K562 (cell line): ENCODE data around the gene INPP5D. TPM values are rescaled to one million over a fixed set of nuclear protein-coding genes. Genes with fewer than 3 reads are reported as not detected.
A peak's percentile ranks its signal among the peaks of the same experiment; 100 is the strongest.

Experiments
- BRCA1 ChIP-seq, 2 experiments: fragments of 450-650 bp in 1 of 2; sonication (generic) in 1 of 2; formaldehyde crosslinking in 1 of 2; IDR thresholded peaks; 2 replicates each; pipeline versions ENCODE4 v1.5.0 to v1.6.1; 2017 to 2020; ENCODE audit warnings: mild to moderate bottlenecking in 1 of 2, missing genetic modification reagents in 1 of 2
- FOSL1 ChIP-seq: fragments of 200-800 bp; sonication (Bioruptor generic); conservative IDR thresholded peaks from 2 replicates; pipeline ENCODE4 v1.6.1; 2016; ENCODE audit warnings: missing genetic modification characterization, missing compliant biosample characterization
- GTF2E2 ChIP-seq: fragments of 200-800 bp; sonication (Bioruptor generic); IDR thresholded peaks from 2 replicates; pipeline ENCODE4 v1.6.1; 2016; ENCODE audit warnings: missing genetic modification characterization, missing compliant biosample characterization
- HDGF ChIP-seq: fragments of 450-650 bp; IDR thresholded peaks from 2 replicates; pipeline ENCODE4 v1.6.1; 2016
- HMG20A ChIP-seq: fragments of 450-650 bp; formaldehyde crosslinking; conservative IDR thresholded peaks from 2 replicates; pipeline ENCODE4 v1.4.0; 2020; ENCODE audit warnings: mild to moderate bottlenecking, mixed read lengths
- MTF1 ChIP-seq: fragments of 250-450 bp; sonication (Bioruptor Pico); IDR thresholded peaks from 2 replicates; pipeline ENCODE4 v1.9.0; 2021; ENCODE audit warnings: moderate library complexity, mild to moderate bottlenecking, inconsistent platforms, borderline replicate concordance
- POLR2AphosphoS5 ChIP-seq: IDR thresholded peaks from 2 replicates; pipeline ENCODE4 v1.6.1; 2011; ENCODE audit warnings: mild to moderate bottlenecking, low read depth, low read length, moderate library complexity; ENCODE audit not compliant: control insufficient read depth, insufficient read depth
- STAT5B ChIP-seq: fragments of 250-450 bp; sonication (Bioruptor Pico); IDR thresholded peaks from 2 replicates; pipeline ENCODE4 v1.8.0; 2021; ENCODE audit warnings: mild to moderate bottlenecking, inconsistent platforms
- ZNF23 ChIP-seq: fragments of 250-450 bp; sonication (Bioruptor Pico); IDR thresholded peaks from 2 replicates; pipeline ENCODE4 v1.4.0; 2020; ENCODE audit warnings: mild to moderate bottlenecking
- ZNF324 ChIP-seq: fragments of 250-450 bp; sonication (Bioruptor Pico); IDR thresholded peaks from 2 replicates; pipeline ENCODE4 v1.4.0; 2020; ENCODE audit warnings: mild to moderate bottlenecking
- ZNF354B ChIP-seq: fragments of 250-450 bp; sonication (Bioruptor Pico); IDR thresholded peaks from 2 replicates; pipeline ENCODE4 v1.4.0; 2020
- polyA plus RNA-seq, 8 experiments: library from polyadenylated mRNA; depleted of rRNA in 4 of 8; stranded (reverse) in 5 of 8; unstranded in 3 of 8; fragments of >200 nt; fragmentation: Nextera tagmentation in 2 of 8; fragmentation: Illumina TruSeq in 1 of 8; extraction: Ambion mirVana in 2 of 8; extraction: Trizol in 1 of 8; gene quantifications; 2 replicates each; pipeline versions ENCODE4 v1.2.1 to v1.2.3, GENCODE V29; 2011 to 2014; ENCODE audit warnings: inconsistent platforms in 1 of 8, missing spikeins in 1 of 8
- total RNA-seq, 7 experiments: library from RNA; depleted of rRNA in 6 of 7; stranded (reverse); fragments of >200 nt in 6 of 7; fragmentation: Illumina TruSeq in 2 of 7; extraction: Trizol in 2 of 7; gene quantifications; 2 replicates each; pipeline versions ENCODE4 v1.2.1 to v1.2.3, GENCODE V29; 2011 to 2021; ENCODE audit warnings: low replicate concordance in 1 of 7
- TF ChIP-seq, protein P1 (sequence below), 2 experiments: fragments of 200-800 bp in 1 of 2; sonication (Bioruptor generic) in 1 of 2; sonication (generic) in 1 of 2; formaldehyde crosslinking in 1 of 2; IDR thresholded peaks in 1 of 2; conservative IDR thresholded peaks in 1 of 2; 2 replicates each; pipeline versions ENCODE4 v1.5.0 to v1.6.1; 2016 to 2020; ENCODE audit warnings: missing compliant biosample characterization in 1 of 2, missing genetic modification characterization in 1 of 2, missing genetic modification reagents in 1 of 2
- TF ChIP-seq, protein P2 (sequence below): fragments of 450-650 bp; IDR thresholded peaks from 2 replicates; pipeline ENCODE4 v1.6.1; 2017; ENCODE audit warnings: antibody characterized with exemption, mild to moderate bottlenecking
- TF ChIP-seq, protein P3 (sequence below), 2 experiments: IDR thresholded peaks in 1 of 2; conservative IDR thresholded peaks in 1 of 2; 2 replicates each; pipeline ENCODE4 v1.6.1; 2016; ENCODE audit warnings: low read depth in 2 of 2, mild to moderate bottlenecking in 1 of 2, missing compliant biosample characterization in 1 of 2, missing genetic modification characterization in 1 of 2, moderate library complexity in 1 of 2
- TF ChIP-seq, protein P4 (sequence below): IDR thresholded peaks from 2 replicates; pipeline ENCODE4 v1.6.1; 2011; ENCODE audit not compliant: insufficient read length; ENCODE audit errors: extremely low read depth

The INPP5D gene
- total and polyA plus RNA-seq, 9 of the 15 experiments (the other 6 are each of a cell fraction or from before 2014, with no cell fraction given): 0.55 to 6.2 (median 2.2) TPM

DNA sequence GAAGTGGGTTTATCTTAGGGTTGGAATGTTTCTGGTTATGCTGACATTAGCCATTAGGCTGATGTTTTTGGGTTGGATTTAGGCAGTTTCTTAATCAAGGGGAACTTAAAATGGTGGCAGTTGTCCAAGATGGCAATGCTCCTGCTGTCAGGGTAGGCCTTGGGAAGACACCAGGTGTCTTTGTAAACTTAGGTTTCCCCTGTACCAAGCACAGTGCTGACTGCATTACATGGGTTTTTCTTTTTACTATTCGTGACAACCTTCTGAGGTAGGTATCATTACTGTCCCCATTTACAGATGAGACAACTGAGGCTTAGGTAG lies 190.8 kb downstream of the INPP5D start (continued):
- TF ChIP-seq, protein P1, sequence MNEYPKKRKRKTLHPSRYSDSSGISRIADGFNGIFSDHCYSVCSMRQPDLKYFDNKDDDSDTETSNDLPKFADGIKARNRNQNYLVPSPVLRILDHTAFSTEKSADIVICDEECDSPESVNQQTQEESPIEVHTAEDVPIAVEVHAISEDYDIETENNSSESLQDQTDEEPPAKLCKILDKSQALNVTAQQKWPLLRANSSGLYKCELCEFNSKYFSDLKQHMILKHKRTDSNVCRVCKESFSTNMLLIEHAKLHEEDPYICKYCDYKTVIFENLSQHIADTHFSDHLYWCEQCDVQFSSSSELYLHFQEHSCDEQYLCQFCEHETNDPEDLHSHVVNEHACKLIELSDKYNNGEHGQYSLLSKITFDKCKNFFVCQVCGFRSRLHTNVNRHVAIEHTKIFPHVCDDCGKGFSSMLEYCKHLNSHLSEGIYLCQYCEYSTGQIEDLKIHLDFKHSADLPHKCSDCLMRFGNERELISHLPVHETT (CRISPR knock-in tag; conservative IDR thresholded peaks at IDR 0.05 in 1 of 2, IDR thresholded peaks at IDR 0.05 in 1 of 2): no peak
- TF ChIP-seq HDGF (no peak; the same call in 1 of the 2 replicates), ZNF324 (CRISPR knock-in tag) (no peak), FOSL1 (tag) (no peak; the same call in 1 of the 2 replicates), BRCA1 (IDR thresholded peaks at IDR 0.05) (no peak), BRCA1 (CRISPR knock-in tag; IDR thresholded peaks at IDR 0.05) (no peak), GTF2E2 (tag) (no peak), ZNF23 (CRISPR knock-in tag) (no peak), POLR2AphosphoS5 (no peak), ZNF354B (CRISPR knock-in tag) (no peak), MTF1 (CRISPR knock-in tag) (no peak), STAT5B (CRISPR knock-in tag) (no peak), HMG20A (CRISPR knock-in tag) (no peak)
- TF ChIP-seq, protein P2, sequence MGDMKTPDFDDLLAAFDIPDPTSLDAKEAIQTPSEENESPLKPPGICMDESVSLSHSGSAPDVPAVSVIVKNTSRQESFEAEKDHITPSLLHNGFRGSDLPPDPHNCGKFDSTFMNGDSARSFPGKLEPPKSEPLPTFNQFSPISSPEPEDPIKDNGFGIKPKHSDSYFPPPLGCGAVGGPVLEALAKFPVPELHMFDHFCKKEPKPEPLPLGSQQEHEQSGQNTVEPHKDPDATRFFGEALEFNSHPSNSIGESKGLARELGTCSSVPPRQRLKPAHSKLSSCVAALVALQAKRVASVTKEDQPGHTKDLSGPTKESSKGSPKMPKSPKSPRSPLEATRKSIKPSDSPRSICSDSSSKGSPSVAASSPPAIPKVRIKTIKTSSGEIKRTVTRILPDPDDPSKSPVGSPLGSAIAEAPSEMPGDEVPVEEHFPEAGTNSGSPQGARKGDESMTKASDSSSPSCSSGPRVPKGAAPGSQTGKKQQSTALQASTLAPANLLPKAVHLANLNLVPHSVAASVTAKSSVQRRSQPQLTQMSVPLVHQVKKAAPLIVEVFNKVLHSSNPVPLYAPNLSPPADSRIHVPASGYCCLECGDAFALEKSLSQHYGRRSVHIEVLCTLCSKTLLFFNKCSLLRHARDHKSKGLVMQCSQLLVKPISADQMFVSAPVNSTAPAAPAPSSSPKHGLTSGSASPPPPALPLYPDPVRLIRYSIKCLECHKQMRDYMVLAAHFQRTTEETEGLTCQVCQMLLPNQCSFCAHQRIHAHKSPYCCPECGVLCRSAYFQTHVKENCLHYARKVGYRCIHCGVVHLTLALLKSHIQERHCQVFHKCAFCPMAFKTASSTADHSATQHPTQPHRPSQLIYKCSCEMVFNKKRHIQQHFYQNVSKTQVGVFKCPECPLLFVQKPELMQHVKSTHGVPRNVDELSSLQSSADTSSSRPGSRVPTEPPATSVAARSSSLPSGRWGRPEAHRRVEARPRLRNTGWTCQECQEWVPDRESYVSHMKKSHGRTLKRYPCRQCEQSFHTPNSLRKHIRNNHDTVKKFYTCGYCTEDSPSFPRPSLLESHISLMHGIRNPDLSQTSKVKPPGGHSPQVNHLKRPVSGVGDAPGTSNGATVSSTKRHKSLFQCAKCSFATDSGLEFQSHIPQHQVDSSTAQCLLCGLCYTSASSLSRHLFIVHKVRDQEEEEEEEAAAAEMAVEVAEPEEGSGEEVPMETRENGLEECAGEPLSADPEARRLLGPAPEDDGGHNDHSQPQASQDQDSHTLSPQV: 0 out of 2 replicates have a peak, but pooled peaks have one; percentile 13
- TF ChIP-seq, protein P3, sequence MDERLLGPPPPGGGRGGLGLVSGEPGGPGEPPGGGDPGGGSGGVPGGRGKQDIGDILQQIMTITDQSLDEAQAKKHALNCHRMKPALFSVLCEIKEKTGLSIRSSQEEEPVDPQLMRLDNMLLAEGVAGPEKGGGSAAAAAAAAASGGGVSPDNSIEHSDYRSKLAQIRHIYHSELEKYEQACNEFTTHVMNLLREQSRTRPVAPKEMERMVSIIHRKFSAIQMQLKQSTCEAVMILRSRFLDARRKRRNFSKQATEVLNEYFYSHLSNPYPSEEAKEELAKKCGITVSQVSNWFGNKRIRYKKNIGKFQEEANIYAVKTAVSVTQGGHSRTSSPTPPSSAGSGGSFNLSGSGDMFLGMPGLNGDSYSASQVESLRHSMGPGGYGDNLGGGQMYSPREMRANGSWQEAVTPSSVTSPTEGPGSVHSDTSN (CRISPR knock-in tag; IDR thresholded peaks at IDR 0.05; ENCODE audit: low read depth): no peak
- TF ChIP-seq, protein P3 (tag; conservative IDR thresholded peaks at IDR 0.05; ENCODE audit: low read depth): peak; percentile 68
- TF ChIP-seq, protein P4, sequence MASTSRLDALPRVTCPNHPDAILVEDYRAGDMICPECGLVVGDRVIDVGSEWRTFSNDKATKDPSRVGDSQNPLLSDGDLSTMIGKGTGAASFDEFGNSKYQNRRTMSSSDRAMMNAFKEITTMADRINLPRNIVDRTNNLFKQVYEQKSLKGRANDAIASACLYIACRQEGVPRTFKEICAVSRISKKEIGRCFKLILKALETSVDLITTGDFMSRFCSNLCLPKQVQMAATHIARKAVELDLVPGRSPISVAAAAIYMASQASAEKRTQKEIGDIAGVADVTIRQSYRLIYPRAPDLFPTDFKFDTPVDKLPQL: no peak
